Subcutaneous adipose tissue (tissue), 4 donors: Measurements from ENCODE around the gene CCDC171. TPM values are rescaled to one million over a fixed set of nuclear protein-coding genes. Genes with fewer than 3 reads are reported as not detected.

ENCODE experiments used
- total RNA-seq, 4 donors: library from RNA; depleted of rRNA; stranded (reverse); fragments of >200 nt; gene quantifications; one replicate each; pipeline ENCODE4 v1.1.0, GENCODE V29; 2016
- TF ChIP-seq, protein P1 (sequence below): fragments of 450-650 bp; IDR thresholded peaks from one replicate; pipeline ENCODE4 v1.5.1; 2016; ENCODE audit warnings: low read depth, mild to moderate bottlenecking, control low read depth, antibody characterized with exemption, moderate library complexity

Gene CCDC171
- total RNA-seq, 4 donors from 2014 or later, result 2.9 to 3.8 (median 3.6) TPM

- TF ChIP-seq, protein P1, sequence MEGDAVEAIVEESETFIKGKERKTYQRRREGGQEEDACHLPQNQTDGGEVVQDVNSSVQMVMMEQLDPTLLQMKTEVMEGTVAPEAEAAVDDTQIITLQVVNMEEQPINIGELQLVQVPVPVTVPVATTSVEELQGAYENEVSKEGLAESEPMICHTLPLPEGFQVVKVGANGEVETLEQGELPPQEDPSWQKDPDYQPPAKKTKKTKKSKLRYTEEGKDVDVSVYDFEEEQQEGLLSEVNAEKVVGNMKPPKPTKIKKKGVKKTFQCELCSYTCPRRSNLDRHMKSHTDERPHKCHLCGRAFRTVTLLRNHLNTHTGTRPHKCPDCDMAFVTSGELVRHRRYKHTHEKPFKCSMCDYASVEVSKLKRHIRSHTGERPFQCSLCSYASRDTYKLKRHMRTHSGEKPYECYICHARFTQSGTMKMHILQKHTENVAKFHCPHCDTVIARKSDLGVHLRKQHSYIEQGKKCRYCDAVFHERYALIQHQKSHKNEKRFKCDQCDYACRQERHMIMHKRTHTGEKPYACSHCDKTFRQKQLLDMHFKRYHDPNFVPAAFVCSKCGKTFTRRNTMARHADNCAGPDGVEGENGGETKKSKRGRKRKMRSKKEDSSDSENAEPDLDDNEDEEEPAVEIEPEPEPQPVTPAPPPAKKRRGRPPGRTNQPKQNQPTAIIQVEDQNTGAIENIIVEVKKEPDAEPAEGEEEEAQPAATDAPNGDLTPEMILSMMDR, result no peak
Measured at GRCh38 chr9:15531380-15531779, 21.5 kb upstream of the CCDC171 start.

DNA sequence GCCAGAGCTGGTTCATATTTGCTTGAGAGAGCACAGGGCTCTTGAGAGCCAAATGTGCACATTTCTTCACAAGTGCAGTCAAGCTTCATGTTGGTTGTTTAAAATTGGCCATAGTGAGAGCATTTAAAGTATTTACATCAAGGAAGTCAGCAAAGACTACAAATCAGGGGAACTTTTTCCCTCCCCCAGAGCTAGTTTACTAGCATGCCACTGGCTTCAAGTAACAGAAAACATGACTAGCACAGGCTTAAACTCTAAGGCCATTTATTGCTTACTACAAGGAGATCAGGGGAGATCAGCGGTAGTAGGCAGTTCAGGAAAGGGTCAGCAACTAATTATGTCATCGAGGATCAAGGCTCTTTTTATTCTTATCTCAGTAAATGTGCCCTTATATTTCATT lies 11.0 kb upstream of the CCDC171 start:
- TF ChIP-seq, protein P1, result no peak

DNA sequence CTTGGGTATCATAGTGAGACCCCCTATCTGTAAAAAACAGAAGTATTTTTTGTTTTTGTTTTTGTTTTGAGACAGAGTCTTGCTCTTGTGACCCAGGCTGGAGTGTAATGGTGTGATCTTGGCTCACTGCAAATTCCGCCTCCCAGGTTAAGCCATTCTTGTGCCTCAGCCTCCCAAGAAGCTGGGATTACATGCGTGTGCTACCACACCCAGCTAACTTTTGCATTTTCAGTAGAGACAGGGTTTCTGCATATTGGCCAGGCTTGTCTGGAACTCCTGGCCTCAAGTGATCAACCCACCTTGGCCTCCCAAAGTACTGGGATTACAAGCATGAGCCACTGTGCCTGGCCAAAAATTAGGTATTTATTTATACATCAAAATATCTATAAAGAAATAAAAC lies 10.2 kb upstream of the CCDC171 start:
- TF ChIP-seq, protein P1, result no peak

- TF ChIP-seq, protein P1, result no peak
Measured at GRCh38 chr9:15543047-15543813, 9.6 kb upstream of the CCDC171 start.

GRCh38 chr9:15549611-15550010 lies 3.2 kb upstream of the CCDC171 start:
- TF ChIP-seq, protein P1, result no peak

- TF ChIP-seq, protein P1, result no peak
Measured at GRCh38 chr9:15553528-15553898, 670 bp downstream of the CCDC171 start.

GRCh38 chr9:15570769-15571168 lies 17.9 kb downstream of the CCDC171 start:
- TF ChIP-seq, protein P1, result no peak
